HG03064 (cell line): ENCODE measurements around the gene ID3.

Source experiments
- ATAC-seq: cut with Tn5 transposase; IDR thresholded peaks from one replicate; pipeline ENCODE4 v1.9.1; 2021; ENCODE audit warnings: low read depth; ENCODE audit not compliant: unreplicated experiment

ID3 gene

DNA sequence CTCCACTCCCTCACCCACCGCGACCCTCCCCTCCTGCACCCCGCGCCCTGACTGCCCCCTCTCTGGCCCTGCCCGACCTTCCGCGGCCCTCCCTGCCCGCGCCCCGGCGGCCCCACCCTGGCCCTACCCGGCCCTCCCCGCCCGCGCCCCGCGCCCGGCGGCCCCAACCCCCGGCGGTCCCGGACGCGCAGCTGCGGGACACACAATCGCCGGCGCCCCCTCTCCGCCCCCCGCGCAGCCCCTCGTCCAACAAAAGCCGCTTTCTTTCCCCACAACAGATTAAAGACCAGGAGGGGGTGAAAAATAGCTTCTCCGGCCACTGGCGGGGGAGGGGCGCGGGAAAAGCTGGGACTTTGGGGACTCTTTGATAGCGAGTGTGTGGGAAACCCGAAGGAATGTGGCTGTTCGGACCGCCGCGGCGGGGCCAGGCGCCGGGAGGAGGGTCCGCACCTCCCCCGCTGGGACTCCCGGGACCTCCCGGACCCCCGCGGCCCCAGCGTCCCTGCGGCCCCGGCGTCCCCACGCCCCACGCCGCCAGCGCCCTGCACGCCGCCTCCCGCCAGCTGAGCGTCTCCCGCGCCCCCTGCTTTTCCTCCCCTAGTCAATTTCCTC, 8.8 kb upstream of the ID3 start:
- ATAC-seq: no peak

DNA sequence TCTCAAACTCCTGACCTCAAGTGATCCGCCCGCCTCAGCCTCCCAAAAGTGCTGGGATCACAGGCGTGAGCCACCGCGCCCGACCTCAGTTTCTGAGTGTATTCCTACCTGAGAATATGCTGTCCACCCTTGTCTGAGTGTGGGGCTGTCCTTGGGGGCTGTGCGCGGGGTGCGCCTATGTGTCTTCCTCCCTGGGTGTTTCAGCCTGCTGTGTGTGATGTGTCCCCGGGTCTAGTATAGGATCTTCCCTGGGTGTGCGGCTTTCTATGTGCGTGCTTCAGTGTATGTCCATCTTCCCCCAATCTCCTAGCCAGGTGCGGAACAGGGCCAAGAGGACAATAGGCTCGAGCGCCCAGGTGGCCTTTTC, 8.3 kb upstream of the ID3 start:
- ATAC-seq: no peak

DNA sequence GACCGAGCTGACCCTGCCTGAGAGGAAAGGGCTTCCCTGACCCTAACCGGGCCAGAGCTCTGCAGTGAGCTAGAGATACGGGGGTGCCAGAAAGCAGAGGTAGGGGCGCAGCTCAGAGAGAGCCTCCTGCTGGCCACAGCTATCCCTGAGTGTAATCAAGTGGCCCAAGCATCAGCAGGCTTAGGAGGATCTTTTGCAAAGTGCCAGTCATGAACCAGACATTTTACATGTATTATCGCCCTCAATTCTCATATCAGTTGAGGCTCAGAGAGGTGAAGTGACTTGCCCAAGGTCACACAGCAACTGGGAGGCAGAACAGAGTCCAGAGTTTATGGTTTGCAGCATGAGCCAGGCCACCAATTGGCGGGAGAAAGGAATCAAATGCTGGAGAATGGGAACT, 7.0 kb upstream of the ID3 start:
- ATAC-seq: no peak

DNA sequence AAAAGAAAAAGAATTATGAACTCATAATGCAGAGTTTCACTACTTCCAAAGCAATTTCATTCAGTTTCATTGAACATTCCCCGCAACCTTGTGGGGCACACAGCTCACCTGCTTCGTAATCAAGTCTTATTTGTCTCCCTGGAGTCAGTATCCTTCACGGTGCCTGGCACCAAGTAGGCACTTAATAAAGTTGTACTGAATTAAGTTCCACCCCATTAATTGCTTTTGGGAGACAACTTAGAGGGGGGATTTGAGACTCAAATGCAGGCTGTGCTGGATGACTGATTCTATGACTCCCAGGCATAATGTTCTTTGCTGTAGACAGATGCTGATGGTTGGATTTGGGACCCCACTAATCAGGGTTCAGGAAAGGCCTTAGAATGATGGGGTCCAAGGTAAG, 6.5 kb upstream of the ID3 start:
- no peak for ATAC-seq

DNA sequence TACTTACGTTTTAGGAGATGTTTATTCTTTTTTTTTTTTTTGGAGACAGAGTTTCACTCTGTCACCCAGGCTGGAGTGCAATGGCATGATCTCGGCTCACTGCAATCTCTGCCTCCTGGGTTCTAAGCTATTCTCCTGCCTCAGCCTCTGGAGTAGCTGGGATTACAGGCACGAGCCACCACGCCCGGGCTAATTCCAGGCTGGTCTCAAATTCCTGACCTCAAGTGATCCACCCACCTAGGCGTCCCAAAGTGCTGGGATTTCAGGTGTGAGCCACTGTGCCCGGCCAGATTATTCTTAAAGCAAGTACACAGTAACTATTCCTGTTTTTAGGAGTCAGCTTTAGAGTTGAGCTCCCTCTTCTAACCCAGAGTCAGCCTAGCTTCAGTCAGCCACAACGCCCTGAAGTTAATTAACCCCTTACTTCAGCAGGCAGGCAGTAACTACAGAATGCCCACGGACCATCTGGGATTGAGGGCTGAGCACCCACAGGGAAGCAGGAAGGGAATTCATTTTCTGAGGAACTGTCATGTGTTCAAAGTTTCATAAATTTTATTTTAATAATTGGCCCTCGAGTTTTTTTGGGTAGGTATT, 5.3 kb upstream of the ID3 start:
- ATAC-seq: no peak

DNA sequence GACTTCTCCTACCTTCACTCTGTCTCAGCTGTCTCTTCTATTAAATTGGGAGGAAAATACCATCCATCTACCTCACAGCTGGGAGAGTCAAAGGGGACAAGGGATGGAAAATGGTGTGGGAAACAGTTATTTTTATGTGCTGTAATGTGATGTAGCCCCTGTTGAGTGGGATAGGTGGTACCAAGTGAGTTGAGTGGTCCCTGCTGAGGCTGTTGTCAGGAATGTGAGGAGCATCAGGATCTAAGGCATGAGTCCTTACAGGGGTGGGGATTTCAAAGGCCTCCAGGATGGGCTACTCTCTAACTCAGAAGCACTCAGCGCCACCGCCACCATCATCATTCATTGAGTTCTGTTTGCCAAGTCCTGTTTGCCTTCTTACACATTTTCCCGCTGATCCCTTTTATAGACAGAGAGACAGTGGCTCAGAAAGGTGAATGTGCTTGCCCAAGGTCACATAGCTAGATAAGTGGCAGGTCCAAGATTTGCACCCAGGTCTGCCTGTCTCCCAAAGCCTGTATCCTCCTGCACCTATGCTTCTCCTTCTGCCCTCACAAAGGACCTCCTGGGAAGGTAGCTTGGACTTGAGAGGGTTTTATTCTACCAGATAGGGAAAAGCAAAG, 4.6 kb upstream of the ID3 start:
- no peak for ATAC-seq

DNA sequence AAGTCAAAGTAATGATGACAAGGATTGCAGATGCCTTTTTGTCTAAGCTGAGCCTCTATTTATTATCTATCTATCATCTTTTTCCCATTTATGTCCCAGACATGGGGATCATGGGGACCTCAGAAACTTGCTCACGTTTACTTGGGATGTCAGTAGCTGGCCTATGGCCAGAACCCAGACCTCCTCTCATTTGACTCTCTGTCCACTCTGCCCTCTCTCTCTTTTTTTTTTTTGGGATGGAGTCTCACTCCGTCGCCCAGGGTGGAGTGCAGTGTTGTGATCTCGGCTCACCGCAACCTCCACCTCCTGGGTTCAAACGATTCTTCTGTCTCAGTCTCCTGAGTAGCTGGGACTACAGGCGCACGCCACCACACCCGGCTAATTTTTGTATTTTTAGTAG, 3.7 kb upstream of the ID3 start:
- no peak for ATAC-seq

DNA sequence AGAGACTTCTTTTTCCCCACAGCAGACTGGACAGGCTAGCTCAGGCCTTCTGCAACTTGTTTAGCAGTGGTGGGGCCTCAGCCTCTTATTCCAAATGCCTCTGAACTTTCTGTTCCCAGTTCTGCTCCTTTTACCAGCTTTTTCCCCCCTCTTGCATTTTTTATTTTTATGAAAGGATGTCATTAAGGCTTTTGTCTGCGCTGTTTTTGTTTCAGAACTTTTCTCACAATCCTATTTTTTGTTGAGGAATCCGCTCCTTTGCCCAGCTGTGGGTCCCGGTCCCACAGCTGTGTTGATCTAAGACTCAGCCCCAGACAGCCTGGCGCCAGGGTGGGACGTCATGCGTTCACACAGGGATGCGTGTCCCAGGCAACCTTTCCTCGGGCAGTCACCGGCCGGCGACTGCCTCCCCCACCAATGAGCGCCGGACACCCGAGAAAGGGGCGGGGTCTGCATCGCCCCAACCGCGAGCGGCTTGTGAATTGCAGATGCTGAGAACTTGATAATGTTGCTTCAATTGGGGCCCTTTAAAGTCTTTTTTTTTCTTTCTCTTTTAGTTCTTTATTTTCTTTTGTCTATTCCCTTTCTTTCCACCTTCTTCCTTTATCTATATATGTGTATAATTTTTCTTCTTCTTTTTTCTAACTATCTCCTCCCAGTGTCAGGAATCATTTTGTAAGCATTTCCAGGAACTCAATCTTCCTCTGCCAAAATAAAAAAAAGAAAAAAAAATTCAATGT, 3.0 kb upstream of the ID3 start:
- no peak for ATAC-seq

DNA sequence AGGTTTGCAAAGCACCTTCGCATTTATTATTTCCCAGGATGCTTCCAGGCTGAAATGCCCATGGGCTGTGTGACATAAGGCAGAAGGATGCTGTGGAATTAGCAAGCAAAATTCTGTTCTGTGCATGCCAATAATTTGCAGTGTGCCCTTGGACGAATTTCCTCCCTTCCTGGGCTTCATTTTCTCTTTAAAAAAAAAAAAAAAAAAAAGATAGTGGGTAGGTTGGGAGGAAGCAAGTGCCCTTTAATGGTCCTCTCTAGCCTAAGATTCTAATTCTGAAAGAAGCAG, 2.5 kb upstream of the ID3 start:
- ATAC-seq: no peak

DNA sequence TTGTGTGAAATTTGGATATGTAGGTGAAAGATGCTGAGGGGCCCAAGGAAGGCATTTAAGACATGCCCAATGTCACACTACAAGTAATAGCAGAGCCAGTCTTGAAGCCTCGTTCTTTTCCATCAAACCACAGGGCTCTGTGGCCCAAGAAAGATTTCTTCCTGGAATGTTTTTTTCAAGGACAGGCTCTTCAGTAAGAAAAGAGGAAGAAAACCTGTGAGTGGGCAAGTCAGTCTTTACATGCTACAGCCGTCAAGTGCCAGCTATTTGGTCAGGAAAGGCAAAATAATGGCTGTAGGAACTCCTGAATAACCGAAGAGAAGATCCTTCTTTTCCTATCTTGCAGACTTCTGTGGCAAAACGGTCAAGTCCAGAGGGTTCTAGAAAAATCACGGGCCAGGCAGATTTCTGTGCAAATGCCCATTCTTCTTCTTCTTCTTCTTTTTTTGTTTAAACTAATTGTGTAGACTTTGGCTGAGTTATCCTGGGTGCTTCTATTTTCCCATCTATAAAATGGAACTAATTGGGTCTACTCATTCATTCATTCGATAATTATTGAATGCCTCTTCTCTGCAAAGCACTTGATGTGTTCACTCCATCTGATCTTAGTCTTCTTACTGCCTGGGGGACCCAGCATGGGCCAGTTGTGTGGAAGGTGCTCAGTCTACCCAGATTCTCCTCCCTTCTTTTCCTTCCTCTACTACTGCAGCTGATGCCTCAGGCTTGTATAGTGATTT, 1.9 kb upstream of the ID3 start:
- no peak for ATAC-seq

DNA sequence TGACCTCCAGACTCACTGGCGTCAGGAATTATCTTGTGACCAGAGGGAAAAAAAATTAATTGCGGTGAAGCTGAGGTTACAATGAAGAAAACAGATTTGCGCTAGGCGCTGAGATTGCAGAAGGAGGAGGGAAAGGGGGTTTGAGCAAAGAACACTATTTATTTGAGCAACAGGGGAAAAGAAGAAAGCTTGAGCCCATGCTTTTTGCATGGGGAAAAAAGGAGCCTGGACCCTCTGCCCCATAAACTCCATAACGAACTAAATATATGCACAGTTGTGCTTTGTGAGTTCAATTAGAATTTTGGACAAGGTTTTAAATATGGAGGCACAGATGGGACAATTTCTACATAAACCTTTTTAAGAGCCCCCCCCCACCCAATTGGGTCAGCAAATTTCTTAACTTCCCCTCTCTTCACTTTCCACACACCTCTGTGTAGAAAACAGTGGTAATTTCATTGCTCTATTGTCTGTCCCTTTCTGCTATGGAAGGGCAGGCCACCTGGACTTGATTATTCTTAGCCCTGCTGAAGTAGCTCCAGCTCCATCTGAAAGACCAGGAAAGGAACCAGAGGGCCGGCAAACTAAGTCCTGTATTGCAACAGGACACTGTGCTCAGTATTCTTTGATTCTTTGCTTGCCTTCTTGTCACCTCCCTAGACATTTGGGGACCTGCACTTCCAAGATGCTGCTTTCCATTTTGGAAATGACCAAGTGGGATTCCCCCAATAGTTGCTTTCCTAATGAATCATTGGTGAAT, 862 bp upstream of the ID3 start:
- ATAC-seq: no peak

DNA sequence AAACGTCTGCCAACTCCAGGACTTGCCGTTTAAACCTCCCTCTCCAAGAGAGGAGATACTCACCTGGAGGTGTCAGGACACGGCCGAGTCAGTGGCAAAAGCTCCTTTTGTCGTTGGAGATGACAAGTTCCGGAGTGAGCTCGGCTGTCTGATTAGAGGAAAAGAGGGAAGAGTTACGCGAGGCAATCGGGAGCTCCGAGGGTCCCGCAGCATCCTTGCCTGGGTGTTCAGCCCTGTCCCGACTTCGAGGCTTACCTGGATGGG, 497 bp downstream of the ID3 start:
- ATAC-seq: no peak

DNA sequence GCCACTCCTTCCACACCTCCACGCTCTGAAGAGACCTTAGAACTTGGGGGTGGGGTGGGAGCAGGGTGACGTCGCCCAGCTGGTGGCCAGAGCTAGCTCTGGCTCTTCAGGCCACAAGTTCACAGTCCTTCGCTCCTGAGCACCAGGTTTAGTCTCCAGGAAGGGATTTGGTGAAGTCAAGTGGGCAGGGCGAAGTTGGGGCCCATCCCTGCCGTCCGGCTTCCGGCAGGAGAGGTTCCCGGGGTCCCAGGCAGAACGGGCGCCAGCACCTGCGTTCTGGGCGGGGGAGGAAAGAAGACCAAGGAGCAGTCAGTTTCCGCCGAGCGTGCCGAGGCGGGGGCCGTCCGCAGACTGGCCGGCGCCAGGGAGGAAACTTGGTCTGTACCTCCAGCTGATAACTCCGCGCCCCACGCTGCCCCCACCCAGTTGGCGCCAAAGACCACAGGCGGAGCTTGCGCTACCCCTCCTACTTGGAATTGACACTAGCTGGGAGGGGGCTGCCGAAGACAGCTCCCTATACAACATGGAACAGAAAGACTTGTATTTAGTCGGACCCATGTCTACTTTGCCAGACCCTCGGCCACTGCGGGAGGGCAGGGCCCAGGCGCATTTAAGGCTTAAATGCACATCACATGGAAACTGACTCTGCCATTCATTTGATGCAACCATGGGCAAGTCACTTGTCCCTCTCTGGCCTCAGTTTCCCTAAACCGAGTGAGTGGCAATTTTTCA, 995 bp downstream of the ID3 start:
- ATAC-seq: no peak

DNA sequence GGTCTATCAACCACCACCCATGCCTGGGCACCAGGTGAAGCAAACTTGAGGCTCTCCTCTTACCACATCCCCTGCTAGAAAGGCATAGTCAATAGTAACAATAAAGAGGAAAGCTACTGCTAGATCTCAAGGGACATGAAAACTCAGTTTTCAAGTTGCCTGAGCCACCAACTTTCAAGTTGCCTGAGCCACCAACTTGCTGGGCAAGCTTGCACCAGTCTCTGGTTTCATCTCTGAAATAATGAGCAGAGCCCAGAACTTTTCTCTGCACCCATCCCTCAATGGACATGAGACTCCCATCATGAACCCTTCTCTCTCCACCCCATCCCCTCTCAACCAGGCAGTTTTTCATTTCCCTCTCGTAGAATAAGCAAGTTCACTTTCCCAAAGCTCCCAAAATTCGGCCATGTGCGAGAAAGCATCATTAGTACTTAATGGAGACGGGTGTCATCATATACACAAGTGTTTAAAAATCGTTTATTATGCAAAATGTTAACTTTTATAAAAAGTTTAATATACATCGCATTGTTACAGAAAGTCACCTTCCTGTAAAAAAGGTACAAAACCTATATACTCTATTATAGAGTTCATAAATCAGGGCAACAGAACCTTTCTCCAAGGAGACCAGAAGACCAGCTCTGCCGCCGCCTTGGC, 1.7 kb downstream of the ID3 start:
- ATAC-seq: no peak

DNA sequence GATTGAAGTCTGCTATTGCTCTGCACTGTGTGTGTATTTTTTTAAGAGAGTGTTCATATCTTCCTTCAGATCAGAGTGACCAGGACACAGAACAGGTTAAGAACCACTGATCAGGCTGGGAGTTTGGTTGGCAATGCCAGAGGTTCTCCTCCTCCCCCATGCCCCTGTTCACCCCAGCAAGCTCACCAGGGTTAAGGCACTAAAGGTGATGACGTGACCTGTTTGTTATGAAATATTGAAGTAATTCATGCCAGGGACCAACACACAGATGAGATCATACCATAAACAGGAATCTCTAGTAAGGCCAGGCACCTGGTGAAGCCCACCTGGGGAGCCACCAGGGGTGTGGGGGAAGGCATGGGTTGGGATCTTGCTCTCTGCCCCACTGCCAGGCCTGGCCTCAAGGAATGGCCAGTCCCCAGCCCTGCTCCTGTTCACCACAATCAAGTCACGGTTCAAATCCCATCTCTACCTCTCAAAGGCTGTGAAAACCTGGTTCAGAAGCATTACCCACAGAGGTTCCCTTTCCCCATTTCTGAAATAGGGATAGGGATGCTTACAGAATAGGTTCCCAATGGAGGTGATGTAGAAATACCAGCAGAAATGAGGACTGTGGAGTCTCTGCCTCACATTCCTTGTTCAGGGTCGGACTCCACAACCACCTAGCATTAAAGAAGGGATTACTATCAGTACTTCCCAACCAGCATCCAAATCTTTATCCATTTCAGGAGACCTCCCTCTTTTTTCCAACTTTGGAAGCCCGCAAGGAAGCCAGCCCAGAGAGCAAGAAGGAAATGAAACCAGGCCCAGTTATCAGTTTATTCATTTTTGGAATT, 2.4 kb downstream of the ID3 start:
- ATAC-seq: no peak

DNA sequence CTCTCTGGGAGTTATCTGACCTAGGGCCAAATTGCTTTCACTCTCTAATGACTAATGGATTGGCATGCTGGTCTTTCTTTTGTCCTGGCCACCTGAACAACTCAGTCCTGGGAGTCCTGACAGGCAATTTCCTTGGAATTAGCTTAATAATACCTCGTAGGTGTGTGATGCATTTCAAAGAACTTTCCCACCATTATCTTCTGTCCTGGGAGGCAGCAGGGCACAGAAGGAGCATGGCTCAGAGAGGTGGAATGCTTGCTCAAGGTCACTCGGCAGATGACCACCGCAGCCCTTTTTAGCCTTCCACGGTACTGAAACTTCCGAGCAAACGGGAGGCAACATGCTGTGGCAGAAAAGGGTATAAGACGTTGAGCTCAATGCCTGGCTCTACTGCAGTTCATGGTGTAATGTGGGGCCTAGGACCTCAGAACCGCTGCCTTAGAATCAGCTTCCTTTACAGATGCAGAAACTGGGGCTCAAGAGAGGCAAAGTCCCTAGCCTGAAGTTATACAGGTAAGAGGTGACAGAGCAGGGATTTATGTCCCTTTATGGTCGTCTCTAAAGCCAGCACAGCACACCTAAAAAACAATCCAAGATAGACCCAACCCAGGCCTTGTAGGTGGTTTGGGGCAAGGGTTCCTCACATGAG, 3.2 kb downstream of the ID3 start:
- no peak for ATAC-seq

DNA sequence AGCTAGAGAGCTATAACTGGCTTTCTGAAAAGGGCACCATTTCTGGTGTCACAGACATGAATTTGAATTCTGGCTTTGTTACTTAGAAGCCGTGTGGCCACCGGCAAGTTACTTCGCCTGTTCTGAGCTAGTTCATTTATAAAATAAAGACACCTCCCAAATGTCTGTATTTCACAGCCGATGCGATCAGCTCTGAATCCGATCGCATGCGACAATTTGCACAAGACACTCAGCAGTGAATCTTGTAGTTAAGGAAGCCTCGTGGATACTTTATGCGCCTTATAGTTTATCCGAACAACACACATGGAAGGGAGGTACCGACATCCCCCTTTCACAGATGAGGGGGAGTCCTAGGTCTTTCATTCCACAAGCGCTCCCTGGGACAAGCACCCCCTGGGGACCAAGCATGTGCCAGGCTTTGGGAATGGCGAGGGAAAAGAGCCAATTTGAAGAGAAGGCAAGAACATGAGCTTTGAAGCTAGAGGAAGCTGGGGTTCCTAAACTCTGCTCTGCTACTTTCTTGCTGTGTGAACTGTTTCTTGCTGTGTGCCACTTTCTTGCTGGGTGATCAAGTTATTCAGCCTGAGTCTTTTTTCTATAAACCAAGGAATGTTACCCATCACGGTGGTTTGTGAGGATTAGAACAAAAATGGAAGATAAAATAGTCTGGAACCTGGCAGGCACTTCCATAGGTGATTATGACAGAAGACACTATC, 3.9 kb downstream of the ID3 start:
- ATAC-seq: no peak
